H1 (cell line): Measurements from ENCODE around the gene AVL9. TPM values are rescaled to one million over a fixed set of nuclear protein-coding genes. Genes with fewer than 3 reads are reported as not detected.

Experiments
- CTCF ChIA-PET: fragments of 300-600 bp; sonication (Branson Sonifier 250); formaldehyde crosslinking; loops from one replicate; lab custom pipeline; 2021; ENCODE audit not compliant: partially characterized antibody; lab: Charles Lee
- POLR2A ChIA-PET: fragments of 300-600 bp; sonication (Branson Sonifier 250); formaldehyde crosslinking; loops from one replicate; lab custom pipeline; 2021; ENCODE audit warnings: inconsistent platforms; ENCODE audit not compliant: partially characterized antibody; lab: Charles Lee
- DNase-seq, 2 experiments: peaks; one replicate each; pipeline versions ENCODE4 v3.0.0 to v3.0.0-alpha.2; 2010 to 2022; ENCODE audit warnings: low spot score in 2 of 2, low read depth in 1 of 2, mixed read lengths in 1 of 2
- FAIRE-seq: peaks from 2 replicates; lab custom pipeline; 2011; peaks lifted over from hg19 to GRCh38; lab: Jason Lieb, UNC
- H2AFZ ChIP-seq: 2 replicates; pipeline ENCODE4 v1.8.1; 2012; ENCODE audit warnings: low read length, inconsistent platforms
- H2AK5ac ChIP-seq: 2 replicates; pipeline ENCODE4 v1.6.1; 2013; ENCODE audit warnings: low read depth, low read length
- H2BK120ac ChIP-seq: replicated peaks from 2 replicates; pipeline ENCODE3; 2013; ENCODE audit warnings: low read depth, low read length, inconsistent platforms
- H2BK12ac ChIP-seq: 2 replicates; pipeline ENCODE4 v1.6.1; 2013; ENCODE audit warnings: low read depth, low read length
- H2BK15ac ChIP-seq: 2 replicates; pipeline ENCODE4 v1.6.1; 2013; ENCODE audit warnings: low read length
- H2BK20ac ChIP-seq: 2 replicates; pipeline ENCODE4 v1.6.1; 2013; ENCODE audit warnings: low read length
- H2BK5ac ChIP-seq: 2 replicates; pipeline ENCODE4 v1.6.1; 2013; ENCODE audit warnings: low read depth, low read length
- H3K14ac ChIP-seq: 2 replicates; pipeline ENCODE4 v1.6.1; 2013; ENCODE audit warnings: inconsistent platforms; ENCODE audit not compliant: insufficient read length
- H3K18ac ChIP-seq: 2 replicates; pipeline ENCODE4 v1.6.1; 2013; ENCODE audit warnings: low read length; ENCODE audit errors: extremely low read depth
- H3K23ac ChIP-seq: 2 replicates; pipeline ENCODE4 v1.6.1; 2013; ENCODE audit warnings: inconsistent platforms; ENCODE audit not compliant: insufficient read length
- H3K23me2 ChIP-seq: 2 replicates; pipeline ENCODE4 v1.6.1; 2013; ENCODE audit warnings: low read depth, low read length
- H3K27ac ChIP-seq: 2 replicates; pipeline ENCODE4 v1.6.1; 2011; ENCODE audit warnings: low read depth, low read length, inconsistent platforms
- H3K27me3 ChIP-seq, 4 experiments: replicated peaks in 1 of 4; 1 replicate in 1 of 4; 2 replicates in 3 of 4; pipeline versions ENCODE4 v1.6.1 to v1.8.1; 2011 to 2013; ENCODE audit warnings: low read length in 3 of 4, mild to moderate bottlenecking in 3 of 4, inconsistent platforms in 2 of 4, mixed read lengths in 2 of 4, moderate library complexity in 1 of 4; ENCODE audit not compliant: control insufficient read depth in 3 of 4, insufficient read depth in 3 of 4; ENCODE audit errors: extremely low read depth in 1 of 4
- H3K36me3 ChIP-seq, 4 experiments: 2 replicates each; pipeline versions ENCODE4 v1.6.1 to v1.8.1; 2011 to 2013; ENCODE audit warnings: mild to moderate bottlenecking in 4 of 4, low read length in 3 of 4, moderate library complexity in 2 of 4, control low read depth in 1 of 4, inconsistent platforms in 1 of 4; ENCODE audit not compliant: insufficient read depth in 4 of 4, control insufficient read depth in 2 of 4
- H3K4ac ChIP-seq: replicated peaks from 2 replicates; pipeline ENCODE3; 2013; ENCODE audit warnings: low read length, low read depth, mixed read lengths, inconsistent platforms; ENCODE audit not compliant: insufficient read length
- H3K4me1 ChIP-seq, 4 experiments: replicated peaks in 1 of 4; 1 replicate in 1 of 4; 2 replicates in 3 of 4; pipeline versions ENCODE4 v1.6.1 to v1.8.1; 2011 to 2013; ENCODE audit warnings: low read length in 3 of 4, inconsistent platforms in 2 of 4, mixed read lengths in 1 of 4; ENCODE audit not compliant: insufficient read depth in 4 of 4, control insufficient read depth in 3 of 4
- H3K4me2 ChIP-seq, 2 experiments: 2 replicates each; pipeline versions ENCODE4 v1.6.1 to v1.8.1; 2011 to 2013; ENCODE audit warnings: low read depth in 2 of 2, low read length in 2 of 2, control low read depth in 1 of 2, inconsistent platforms in 1 of 2, mild to moderate bottlenecking in 1 of 2; ENCODE audit not compliant: insufficient read depth in 1 of 2
- H3K4me3 ChIP-seq, 4 experiments: fragments of 200-600, 300-600 bp in 1 of 4; sonication (generic), shearing (Covaris generic), sonication (Bioruptor Twin) in 1 of 4; 2 replicates each; pipeline versions ENCODE4 v1.5.1 to v1.8.1; 2011 to 2016; ENCODE audit warnings: low read length in 4 of 4, low read depth in 3 of 4, control low read depth in 2 of 4, inconsistent platforms in 2 of 4, mild to moderate bottlenecking in 2 of 4, mixed read lengths in 1 of 4, moderate library complexity in 1 of 4; ENCODE audit not compliant: insufficient read depth in 2 of 4; ENCODE audit errors: extremely low read depth in 1 of 4
- H3K56ac ChIP-seq: replicated peaks from 2 replicates; pipeline ENCODE3; 2013; ENCODE audit warnings: low read depth, mild to moderate bottlenecking, mixed read lengths, low read length, inconsistent platforms; ENCODE audit not compliant: insufficient read length
- H3K79me1 ChIP-seq: 2 replicates; pipeline ENCODE4 v1.6.1; 2013; ENCODE audit warnings: low read depth, low read length, control low read depth
- H3K79me2 ChIP-seq, 2 experiments: 2 replicates each; pipeline versions ENCODE4 v1.6.1 to v1.8.1; 2012 to 2013; ENCODE audit warnings: low read length in 2 of 2, mild to moderate bottlenecking in 2 of 2, inconsistent platforms in 1 of 2; ENCODE audit not compliant: insufficient read depth in 2 of 2, control insufficient read depth in 1 of 2
- H3K9ac ChIP-seq, 4 experiments: replicated peaks in 1 of 4; 1 replicate in 1 of 4; 2 replicates in 3 of 4; pipeline versions ENCODE4 v1.6.1 to v1.8.1; 2011 to 2013; ENCODE audit warnings: low read depth in 3 of 4, low read length in 3 of 4, control low read depth in 2 of 4, mild to moderate bottlenecking in 2 of 4, moderate library complexity in 2 of 4, inconsistent platforms in 1 of 4; ENCODE audit errors: extremely low read depth in 1 of 4
- H3K9me3 ChIP-seq, 2 experiments: 2 replicates each; pipeline versions ENCODE4 v1.6.1 to v1.8.1; 2012 to 2013; ENCODE audit warnings: mild to moderate bottlenecking in 2 of 2, moderate library complexity in 2 of 2, control low read depth in 1 of 2, inconsistent platforms in 1 of 2, low read depth in 1 of 2, low read length in 1 of 2, mixed read lengths in 1 of 2; ENCODE audit not compliant: insufficient read depth in 2 of 2
- H4K20me1 ChIP-seq, 2 experiments: replicated peaks in 1 of 2; 2 replicates each; pipeline versions ENCODE3 to v1.8.1; 2011 to 2013; ENCODE audit warnings: inconsistent platforms in 2 of 2, low read length in 2 of 2, mild to moderate bottlenecking in 1 of 2; ENCODE audit not compliant: insufficient read depth in 2 of 2, control insufficient read depth in 1 of 2
- H4K5ac ChIP-seq: 2 replicates; pipeline ENCODE4 v1.6.1; 2013; ENCODE audit warnings: low read length, low read depth, mixed read lengths, inconsistent platforms; ENCODE audit not compliant: insufficient read length
- H4K8ac ChIP-seq: 2 replicates; pipeline ENCODE4 v1.8.0; 2013; ENCODE audit warnings: mild to moderate bottlenecking, moderate library complexity, low read length, inconsistent platforms; ENCODE audit not compliant: insufficient read depth; ENCODE audit errors: extremely low read depth
- H4K91ac ChIP-seq: replicated peaks from 2 replicates; pipeline ENCODE3; 2013; ENCODE audit warnings: low read length, mixed read lengths, inconsistent platforms; ENCODE audit not compliant: insufficient read length
- BACH1 ChIP-seq: IDR thresholded peaks from 2 replicates; pipeline ENCODE4 v1.6.1; 2012; ENCODE audit warnings: low read length, improper control_type of control experiment
- BCL11A ChIP-seq, 2 experiments: IDR thresholded peaks; one replicate each; pipeline ENCODE4 v1.6.1; 2011; ENCODE audit warnings: low read depth in 2 of 2, low read length in 2 of 2, mild to moderate bottlenecking in 2 of 2
- POLR2AphosphoS5 ChIP-seq: IDR thresholded peaks from 2 replicates; pipeline ENCODE4 v1.6.1; 2011; ENCODE audit warnings: low read depth, low read length
- YY1 ChIP-seq: IDR thresholded peaks from 2 replicates; pipeline ENCODE4 v1.6.1; 2011; ENCODE audit warnings: low read depth, mild to moderate bottlenecking, low read length
- WGBS, 2 experiments: shearing (Covaris generic) in 1 of 2; methylation state at CpG; one replicate each; pipeline versions ENCODE4 v1.1.6 to v1.1.7; 2013 to 2015; ENCODE audit warnings: low lambda C conversion rate in 2 of 2, mixed read lengths in 2 of 2, inconsistent platforms in 1 of 2, low coverage in 1 of 2, missing lambda C conversion rate in 1 of 2; ENCODE audit not compliant: insufficient replicate concordance in 2 of 2, insufficient coverage in 1 of 2, insufficient read length in 1 of 2; ENCODE audit errors: extremely low coverage in 1 of 2, missing lambda C conversion rate in 1 of 2; 5-methylcytosine and 5-hydroxymethylcytosine counted together
- polyA plus RNA-seq, 7 experiments: library from polyadenylated mRNA; depleted of rRNA in 3 of 7; stranded (reverse) in 5 of 7; unstranded in 2 of 7; fragments of >200 nt in 5 of 7; fragments of 200-250 nt in 2 of 7; gene quantifications; 1 replicate in 5 of 7; 2 replicates in 1 of 7; 4 replicates in 1 of 7; pipeline versions ENCODE4 v1.2.1 to v1.2.3, GENCODE V29; 2011 to 2013; ENCODE audit warnings: missing spikeins in 2 of 7, mixed read lengths in 2 of 7
- total RNA-seq: library from RNA; stranded (reverse); fragmentation: NEBNext Ultra II Directional; extraction: Animal tissue kit (Norgen Biotek cat#: 25700); gene quantifications from 2 replicates; pipeline ENCODE4 v1.2.1, GENCODE V29; 2021

The AVL9 gene
- total and polyA plus RNA-seq, 2 of the 8 experiments (the other 6 are each of a cell fraction or from before 2014, with no cell fraction given) = 15.5 to 42.1 TPM

- ChIA-PET POLR2A (no interaction called here), CTCF (no interaction called here)
- DNase-seq = no peak
- Histone ChIP-seq H3K4me3 (no peak overlapping the region), H3K9ac (no peak overlapping the region), H3K27ac (no peak overlapping the region), H3K79me2 (no peaks in the 10 kb centered on the region), H2BK120ac (no peak overlapping the region), H3K18ac (no peak overlapping the region), H3K4me1 (peaks cover 0 to 2% (median 0%) of the 10 kb centered on the region in 4 experiments; a peak in 3 of 7 replicates), H2BK12ac (no peak overlapping the region), H3K27me3 (no peaks in the 10 kb centered on the region), H2BK20ac (no peak overlapping the region), H2BK15ac (no peak overlapping the region), H3K23me2 (no peaks in the 10 kb centered on the region), H3K4ac (no peak overlapping the region), H3K14ac (no peak overlapping the region), H3K36me3 (peaks cover 0 to 6% (median 0%) of the 10 kb centered on the region in 4 experiments; a peak in 2 of 8 replicates), H3K23ac (no peak overlapping the region), H4K5ac (no peak overlapping the region), H4K91ac (peak overlapping the region; percentile 74), H3K4me2 (no peak overlapping the region), H3K9me3 (peaks cover 7 to 10% of the 10 kb centered on the region in 2 experiments), H2BK5ac (no peak overlapping the region), H4K20me1 (no peaks in the 10 kb centered on the region), H2AK5ac (peak overlapping the region; percentile 90; the same call in 1 of the 2 replicates), H3K56ac (no peak overlapping the region), H2AFZ (no peak overlapping the region), H3K79me1 (no peaks in the 10 kb centered on the region), H4K8ac (no peak overlapping the region)
- 60% methylated on average over 1 of the region's 2 CpGs; no CpG with 5 or more reads in 1 of the 2 experiments for WGBS, 2 experiments
- no peak for TF ChIP-seq BCL11A (IDR thresholded peaks at IDR 0.05; ENCODE audit: low read depth in 2 of 2, low read length in 2 of 2)
- no peak for TF ChIP-seq YY1
- TF ChIP-seq POLR2AphosphoS5 = no peak
- no peak for TF ChIP-seq BACH1
- no peak for FAIRE-seq
Observed at GRCh38 chr7:32602470-32602869, 107.2 kb downstream of the AVL9 start.
